Activated T-cell treated with anti-CD3 and anti-CD28 coated beads, Interleukin-2, amount 50 U/mL, for 72 hours (primary cell): ENCODE data around the gene DNM3. TPM values are rescaled to one million over a fixed set of nuclear protein-coding genes. Genes with fewer than 3 reads are reported as not detected.

Experiments used
- ATAC-seq, 2 donors: fragments of 150-1000 bp; cut with Tn5 transposase; replicated peaks in 1 of 2; 2 replicates each; pipeline ENCODE4 v1.10.0; 2021; ENCODE audit warnings: moderate library complexity in 2 of 2, mild to moderate bottlenecking in 1 of 2
- DNase-seq, 2 donors: peaks; one replicate each; pipeline ENCODE4 v3.0.0; 2021 to 2022; ENCODE audit warnings: mixed read lengths in 1 of 2
- H3K27ac Mint-ChIP-seq: one replicate; pipeline ENCODE4 v1.8.0; 2022; ENCODE audit warnings: mild to moderate bottlenecking, moderate library complexity, mixed read lengths
- H3K27me3 Mint-ChIP-seq: one replicate; pipeline ENCODE4 v1.8.0; 2022; ENCODE audit warnings: low read depth, mixed read lengths
- H3K36me3 Mint-ChIP-seq, 2 donors: one replicate each; pipeline ENCODE4 v1.8.0; 2022; ENCODE audit warnings: mixed read lengths in 2 of 2, mild to moderate bottlenecking in 1 of 2; ENCODE audit not compliant: insufficient read depth in 2 of 2
- H3K4me1 Mint-ChIP-seq: one replicate; pipeline ENCODE4 v1.8.0; 2022; ENCODE audit warnings: low read depth, mixed read lengths
- H3K4me3 Mint-ChIP-seq, 2 donors: one replicate each; pipeline ENCODE4 v1.8.0; 2022; ENCODE audit warnings: mild to moderate bottlenecking in 2 of 2, mixed read lengths in 2 of 2, moderate library complexity in 2 of 2
- H3K9me3 Mint-ChIP-seq, 2 donors: one replicate each; pipeline ENCODE4 v1.8.0; 2022; ENCODE audit warnings: mixed read lengths in 2 of 2
- total RNA-seq, 2 donors: library from RNA; stranded (reverse); gene quantifications; one replicate each; pipeline ENCODE4 v1.2.3, GENCODE V29; 2022

The DNM3 gene
- total RNA-seq, 2 donors from 2014 or later, result 1.5 to 3.4 TPM

DNA sequence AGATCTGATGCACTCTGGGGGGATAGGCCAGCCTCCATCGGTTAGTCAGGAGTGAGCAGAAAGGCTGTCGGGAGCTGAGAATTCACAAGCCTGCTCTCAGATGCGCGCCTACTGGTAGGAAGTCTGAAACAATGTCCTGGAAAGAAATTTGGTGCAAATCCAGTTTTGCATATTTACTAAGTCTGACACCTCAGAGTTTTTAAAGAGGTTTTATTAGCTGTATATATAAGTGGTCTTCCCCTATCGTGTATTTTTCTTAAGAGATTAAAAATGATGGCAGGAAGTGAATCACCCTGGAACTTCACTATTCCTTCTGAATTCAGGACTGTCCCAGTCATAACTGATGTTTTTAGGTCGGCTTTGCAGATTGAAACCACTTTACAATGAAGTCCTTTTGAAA lies 479.4 kb downstream of the DNM3 start:
- peaks cover 0 to 1% of the 10 kb centered on the region in 2 donors for H3K36me3 Mint-ChIP-seq
- H3K27me3 Mint-ChIP-seq, result no peaks in the 10 kb centered on the region
- ATAC-seq (no peak), DNase-seq (no peak)
- no peak overlapping the region for H3K27ac Mint-ChIP-seq
- H3K4me1 Mint-ChIP-seq, result no peaks in the 10 kb centered on the region
- peaks cover 0 to 1% of the 10 kb centered on the region in 2 donors for H3K9me3 Mint-ChIP-seq
- H3K4me3 Mint-ChIP-seq, result no peak overlapping the region

DNA sequence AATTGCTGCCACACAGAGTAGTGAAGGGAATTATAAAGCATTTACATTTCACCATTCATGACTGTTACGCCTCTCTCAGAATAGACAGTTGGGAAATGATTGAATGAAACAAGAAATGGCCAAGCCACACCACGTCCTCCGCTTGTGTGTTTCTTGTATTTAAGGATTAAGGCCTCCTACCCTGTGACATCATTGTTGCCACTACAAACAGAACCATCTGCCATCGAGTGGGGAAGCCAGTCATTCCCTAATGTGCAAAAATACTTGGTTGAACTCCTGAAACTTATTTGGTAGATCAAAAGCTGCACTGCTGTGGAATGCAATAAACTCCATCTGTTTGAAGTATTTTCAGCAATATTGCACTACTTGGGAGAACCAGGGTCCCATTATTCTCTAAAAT lies 480.2 kb downstream of the DNM3 start:
- H3K4me1 Mint-ChIP-seq, result no peaks in the 10 kb centered on the region
- no peak for DNase-seq
- H3K4me3 Mint-ChIP-seq, result no peak overlapping the region
- H3K36me3 Mint-ChIP-seq, result peaks cover 0 to 1% of the 10 kb centered on the region in 2 donors
- H3K27ac Mint-ChIP-seq, result no peak overlapping the region
- ATAC-seq, result no peak
- no peaks in the 10 kb centered on the region for H3K27me3 Mint-ChIP-seq
- peaks cover 0 to 1% of the 10 kb centered on the region in 2 donors for H3K9me3 Mint-ChIP-seq

DNA sequence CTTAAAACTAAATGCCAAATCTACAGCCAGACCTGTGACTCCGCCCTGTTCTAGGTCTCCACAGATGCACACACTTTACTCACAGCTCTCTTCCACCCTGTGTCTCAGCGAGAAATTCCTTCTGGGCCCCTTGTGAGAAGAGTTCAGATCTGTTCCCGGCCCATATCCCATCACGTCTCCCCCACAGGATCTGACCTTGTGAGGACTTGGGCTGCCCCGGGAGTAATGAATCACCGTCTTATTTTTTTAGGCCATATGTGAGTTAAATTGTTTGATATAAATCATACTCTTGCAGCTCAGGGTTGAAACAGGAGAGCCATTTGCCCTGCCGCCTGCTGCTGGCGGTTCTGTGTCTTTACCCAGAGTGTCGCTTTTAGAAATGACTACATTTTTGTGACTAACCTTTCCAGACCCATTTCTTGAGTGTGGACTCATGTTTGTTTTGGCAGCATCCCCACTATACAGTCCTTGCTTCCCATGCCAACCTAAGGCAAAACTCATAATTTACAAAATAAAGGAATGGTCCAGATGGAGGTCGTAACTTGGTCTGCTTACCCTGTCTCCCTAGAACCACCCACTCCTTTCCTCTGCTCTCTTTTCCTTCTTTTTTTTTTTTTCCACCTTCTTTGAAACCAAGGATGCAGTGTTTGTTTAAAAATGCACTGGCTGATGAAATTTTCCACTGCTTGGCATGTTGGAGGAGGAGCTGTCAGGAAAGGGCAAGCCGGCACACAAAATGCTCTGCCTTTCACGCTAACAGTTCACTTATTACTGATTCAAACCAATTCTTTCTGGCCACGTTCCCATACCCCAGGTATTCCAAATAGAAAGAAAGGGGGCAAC lies 481.1 kb downstream of the DNM3 start:
- DNase-seq (no peak), ATAC-seq (no peak)
- Mint-ChIP-seq H3K9me3 (no peaks in the 10 kb centered on the region), H3K4me3 (no peak overlapping the region), H3K27me3 (no peaks in the 10 kb centered on the region), H3K4me1 (no peaks in the 10 kb centered on the region), H3K27ac (no peak overlapping the region), H3K36me3 (no peaks in the 10 kb centered on the region)

DNA sequence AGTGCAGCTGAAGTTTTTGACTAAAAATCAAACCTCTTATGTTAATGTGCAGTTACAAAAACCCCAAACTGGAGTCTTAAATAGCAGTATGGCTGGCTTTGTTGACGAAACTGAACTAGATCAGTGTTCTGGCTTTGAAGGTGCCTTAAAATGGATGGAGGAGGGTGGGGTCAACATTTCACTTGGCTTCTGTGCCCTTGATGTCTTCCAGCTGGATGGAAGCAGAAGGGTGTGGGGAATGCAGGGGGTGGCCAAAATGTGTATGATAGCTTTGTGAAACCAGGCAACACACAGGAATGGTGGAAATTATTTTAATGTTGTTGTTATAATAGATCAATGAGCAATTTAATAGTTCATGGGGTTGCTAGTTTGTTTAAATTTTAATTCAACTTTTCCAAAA lies 482.4 kb downstream of the DNM3 start:
- Mint-ChIP-seq H3K4me3 (no peak overlapping the region), H3K4me1 (no peaks in the 10 kb centered on the region), H3K9me3 (no peaks in the 10 kb centered on the region), H3K36me3 (no peaks in the 10 kb centered on the region), H3K27ac (no peak overlapping the region), H3K27me3 (no peaks in the 10 kb centered on the region)
- ATAC-seq (no peak), DNase-seq (no peak)

DNA sequence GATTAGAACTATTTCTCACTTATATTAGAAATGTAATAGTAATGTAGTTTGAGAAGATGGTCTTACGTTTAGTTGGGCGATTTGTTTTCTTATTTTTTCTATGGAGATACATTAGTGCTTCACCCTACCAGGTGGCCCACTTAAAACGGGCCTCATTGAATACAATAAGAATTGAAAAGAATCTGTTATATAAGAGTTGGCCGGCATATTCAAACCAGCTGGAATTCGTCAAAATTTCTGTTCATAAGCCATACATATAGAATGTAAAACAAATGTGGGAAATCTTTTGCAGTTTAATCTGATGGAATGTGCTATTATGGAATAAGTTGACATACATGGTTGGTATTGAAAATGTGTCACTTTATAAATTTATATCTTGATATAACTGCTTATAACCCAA lies 482.8 kb downstream of the DNM3 start:
- Mint-ChIP-seq H3K27ac (no peak overlapping the region), H3K27me3 (no peaks in the 10 kb centered on the region), H3K9me3 (no peaks in the 10 kb centered on the region), H3K4me3 (no peak overlapping the region), H3K36me3 (no peaks in the 10 kb centered on the region), H3K4me1 (no peaks in the 10 kb centered on the region)
- ATAC-seq (no peak), DNase-seq (no peak)

DNA sequence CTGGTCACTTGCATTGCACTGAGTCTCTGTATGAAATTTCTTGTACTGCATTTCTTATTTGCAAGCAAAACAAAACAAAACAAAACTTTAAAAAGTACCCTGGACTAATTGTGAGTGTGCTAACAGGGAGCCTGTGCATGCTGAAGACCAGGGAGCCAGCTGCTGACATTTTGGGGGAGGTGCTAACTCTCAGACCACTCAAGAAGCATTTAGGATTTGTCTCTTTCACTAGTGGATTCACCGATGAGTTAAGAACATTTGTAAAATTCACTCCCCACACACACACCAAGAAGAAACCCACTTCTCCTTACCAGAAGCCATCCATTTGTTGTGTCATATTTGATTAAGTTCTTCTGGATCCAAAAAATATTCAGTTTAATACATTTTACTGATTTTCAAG lies 483.5 kb downstream of the DNM3 start:
- Mint-ChIP-seq H3K4me3 (no peak overlapping the region), H3K4me1 (no peaks in the 10 kb centered on the region), H3K9me3 (no peaks in the 10 kb centered on the region), H3K36me3 (no peaks in the 10 kb centered on the region), H3K27ac (no peak overlapping the region), H3K27me3 (no peaks in the 10 kb centered on the region)
- ATAC-seq, result no peak
- DNase-seq, result no peak

DNA sequence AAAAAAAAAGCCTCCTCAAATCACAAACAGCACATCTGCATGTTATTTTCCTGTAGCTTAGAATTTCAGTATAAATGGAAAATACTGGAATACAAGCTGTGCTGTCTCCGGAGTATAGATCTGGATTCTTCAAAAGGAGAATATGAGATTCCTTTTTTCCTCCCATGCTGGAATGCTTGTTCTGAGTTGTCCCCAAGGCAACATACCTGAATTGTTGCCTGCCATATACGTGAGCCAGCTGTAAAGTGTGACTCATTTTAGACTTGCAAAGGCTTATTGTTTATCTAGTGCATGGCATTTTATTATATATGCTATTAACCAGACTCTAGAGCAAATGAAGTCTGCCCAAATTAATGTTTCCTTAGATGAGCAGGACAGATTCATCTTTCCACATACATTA lies 484.2 kb downstream of the DNM3 start:
- Mint-ChIP-seq H3K9me3 (no peaks in the 10 kb centered on the region), H3K36me3 (no peaks in the 10 kb centered on the region), H3K27ac (no peak overlapping the region), H3K4me1 (no peaks in the 10 kb centered on the region), H3K4me3 (no peak overlapping the region), H3K27me3 (no peaks in the 10 kb centered on the region)
- no peak for ATAC-seq
- DNase-seq, result no peak

DNA sequence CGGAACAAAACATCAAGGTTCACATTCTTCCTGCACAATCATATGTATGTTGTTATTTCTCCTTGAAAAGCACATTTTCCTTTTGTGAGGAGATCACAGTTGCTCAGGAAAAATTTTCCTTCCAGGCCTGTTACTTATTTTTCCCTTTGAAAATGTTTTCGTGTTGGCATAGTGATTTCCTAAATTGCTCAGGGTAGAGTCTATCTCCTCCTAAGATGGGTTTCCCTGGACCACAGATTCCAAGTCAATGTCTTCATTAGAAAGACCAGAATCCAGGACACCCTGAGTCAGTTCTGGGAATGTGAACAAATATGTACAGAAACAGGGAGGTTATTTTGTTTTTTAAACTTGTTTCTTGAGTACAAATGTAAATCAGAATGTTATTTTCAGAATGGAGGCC lies 484.8 kb downstream of the DNM3 start:
- Mint-ChIP-seq H3K36me3 (no peaks in the 10 kb centered on the region), H3K9me3 (no peaks in the 10 kb centered on the region), H3K4me1 (no peaks in the 10 kb centered on the region), H3K27ac (no peak overlapping the region), H3K27me3 (no peaks in the 10 kb centered on the region), H3K4me3 (no peak overlapping the region)
- no peak for DNase-seq
- ATAC-seq, result no peak

DNA sequence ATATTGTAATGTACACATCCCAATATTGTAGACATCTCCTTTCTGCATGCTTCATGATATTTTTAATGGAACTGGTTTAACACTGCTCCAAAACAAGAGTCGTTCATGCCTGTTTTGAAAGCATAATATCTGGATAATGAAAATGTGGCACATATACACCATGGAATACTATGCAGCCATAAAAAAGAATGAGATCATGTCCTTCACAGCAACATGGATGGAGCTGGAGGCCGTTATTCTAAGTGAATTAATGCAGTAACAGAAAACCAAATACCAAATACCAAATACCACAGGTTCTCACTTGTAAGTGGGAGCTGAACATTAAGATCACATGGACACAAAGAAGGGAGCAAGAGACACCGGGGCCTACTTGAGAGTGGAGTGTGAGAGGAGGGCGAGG lies 487.0 kb downstream of the DNM3 start:
- DNase-seq (no peak), ATAC-seq (no peak)
- no peaks in the 10 kb centered on the region for H3K27me3 Mint-ChIP-seq
- no peak overlapping the region for H3K4me3 Mint-ChIP-seq
- H3K9me3 Mint-ChIP-seq, result no peaks in the 10 kb centered on the region
- no peaks in the 10 kb centered on the region for H3K4me1 Mint-ChIP-seq
- no peak overlapping the region for H3K27ac Mint-ChIP-seq
- H3K36me3 Mint-ChIP-seq, result no peaks in the 10 kb centered on the region

DNA sequence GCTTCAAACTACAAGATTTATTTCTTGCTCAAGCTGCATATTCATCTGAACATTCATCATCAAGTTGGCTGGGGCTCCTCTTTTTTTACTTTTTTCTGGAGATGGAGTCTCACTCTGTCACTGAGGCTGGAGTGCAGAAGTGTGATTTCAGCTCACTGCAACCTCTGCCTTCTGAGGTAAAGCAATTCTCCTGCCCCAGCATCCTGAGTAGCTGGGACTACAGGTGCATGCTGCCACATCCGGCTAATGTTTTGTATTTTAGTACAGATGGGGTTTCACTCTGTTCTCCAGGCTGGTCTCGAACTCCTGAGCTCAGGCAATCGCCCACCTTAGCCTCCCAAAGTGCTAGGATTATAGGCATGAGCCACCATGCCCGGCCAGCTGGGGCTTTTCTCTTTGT lies 490.9 kb downstream of the DNM3 start:
- Mint-ChIP-seq H3K27ac (no peak overlapping the region), H3K9me3 (no peaks in the 10 kb centered on the region), H3K27me3 (peaks cover 6% of the 10 kb centered on the region), H3K4me1 (peaks cover 4% of the 10 kb centered on the region), H3K36me3 (no peaks in the 10 kb centered on the region), H3K4me3 (no peak overlapping the region)
- DNase-seq, result no peak
- ATAC-seq, result no peak

DNA sequence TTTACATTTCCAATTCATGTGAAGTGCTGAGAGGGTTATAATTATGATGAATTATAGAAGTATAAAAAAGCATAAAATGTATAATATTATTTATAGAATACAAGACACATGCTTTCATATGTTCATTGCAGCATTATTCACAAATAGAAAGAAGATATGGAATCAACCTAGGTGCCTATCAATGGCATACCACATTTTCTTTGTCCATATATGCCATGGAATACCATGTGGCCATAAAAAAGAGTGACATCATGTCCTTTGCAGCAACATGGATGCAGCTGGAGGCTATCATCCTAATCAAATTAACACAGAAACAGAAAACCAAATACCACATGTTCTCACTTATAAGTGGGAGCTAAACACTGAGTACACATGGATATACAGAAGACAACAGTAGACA lies 494.1 kb downstream of the DNM3 start:
- Mint-ChIP-seq H3K27ac (no peak overlapping the region), H3K4me1 (peaks cover 35% of the 10 kb centered on the region), H3K36me3 (no peaks in the 10 kb centered on the region), H3K9me3 (no peaks in the 10 kb centered on the region), H3K27me3 (peaks cover 6% of the 10 kb centered on the region), H3K4me3 (no peak overlapping the region)
- ATAC-seq, result no peak
- DNase-seq, result no peak

DNA sequence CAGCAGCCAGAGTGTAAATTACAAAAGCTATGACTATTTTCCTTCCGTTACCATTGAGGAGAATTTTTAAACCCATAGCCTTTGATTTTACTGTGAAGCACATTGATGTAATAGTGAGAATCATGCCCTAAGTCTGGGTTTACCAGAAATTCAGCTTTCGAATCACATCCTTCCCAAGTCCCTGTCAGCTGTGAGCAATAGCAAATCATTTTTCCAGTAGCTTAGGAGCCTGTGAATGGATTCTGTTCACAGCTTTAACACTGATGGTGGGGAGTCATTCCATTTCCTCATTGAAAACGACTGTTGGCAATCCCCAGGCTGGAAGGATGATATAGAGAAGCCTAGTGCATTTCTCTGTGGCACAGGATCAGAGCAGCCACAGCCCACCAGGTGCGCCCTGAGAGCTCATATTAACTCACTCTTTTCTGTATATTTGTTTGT lies 497.0 kb downstream of the DNM3 start:
- ATAC-seq, result peak; percentile 89
- peak; percentile 59 to 62 for DNase-seq
- peak overlapping the region; percentile 55 to 59 for H3K4me3 Mint-ChIP-seq

DNA sequence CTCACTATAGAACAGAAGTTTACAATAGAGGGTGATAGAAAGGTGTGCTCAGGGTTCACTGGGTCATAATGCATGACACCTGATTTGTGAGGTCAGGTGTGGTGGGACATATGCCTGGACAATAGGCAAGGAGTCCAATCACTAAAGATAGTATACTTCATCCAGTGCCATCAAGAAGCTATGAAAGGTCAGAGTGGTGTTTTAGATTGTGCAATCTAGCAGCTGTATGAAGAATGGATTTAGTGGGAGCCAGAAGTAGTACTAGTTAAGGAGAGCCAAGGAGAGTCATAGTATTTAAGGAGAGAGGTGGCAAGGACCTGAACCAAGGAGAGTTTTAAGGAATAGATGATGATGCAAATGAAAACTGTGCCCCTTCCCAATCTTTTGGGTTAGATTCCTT lies 498.5 kb downstream of the DNM3 start:
- no peaks in the 10 kb centered on the region for H3K36me3 Mint-ChIP-seq
- ATAC-seq, result no peak
- peaks cover 69% of the 10 kb centered on the region for H3K4me1 Mint-ChIP-seq
- peak overlapping the region in 1 of 2 donors; percentile 13 for H3K4me3 Mint-ChIP-seq
- peaks cover 6% of the 10 kb centered on the region for H3K27me3 Mint-ChIP-seq
- DNase-seq, result no peak
- H3K27ac Mint-ChIP-seq, result peak overlapping the region; percentile 34
- H3K9me3 Mint-ChIP-seq, result peaks cover 0 to 3% of the 10 kb centered on the region in 2 donors

More for the DNA sequence above, 497.0 kb downstream of the DNM3 start:
- peaks cover 56% of the 10 kb centered on the region for H3K4me1 Mint-ChIP-seq
- H3K9me3 Mint-ChIP-seq, result peaks cover 0 to 3% of the 10 kb centered on the region in 2 donors
- H3K27me3 Mint-ChIP-seq, result peaks cover 6% of the 10 kb centered on the region
- H3K27ac Mint-ChIP-seq, result peak overlapping the region; percentile 68
- no peaks in the 10 kb centered on the region for H3K36me3 Mint-ChIP-seq

DNA sequence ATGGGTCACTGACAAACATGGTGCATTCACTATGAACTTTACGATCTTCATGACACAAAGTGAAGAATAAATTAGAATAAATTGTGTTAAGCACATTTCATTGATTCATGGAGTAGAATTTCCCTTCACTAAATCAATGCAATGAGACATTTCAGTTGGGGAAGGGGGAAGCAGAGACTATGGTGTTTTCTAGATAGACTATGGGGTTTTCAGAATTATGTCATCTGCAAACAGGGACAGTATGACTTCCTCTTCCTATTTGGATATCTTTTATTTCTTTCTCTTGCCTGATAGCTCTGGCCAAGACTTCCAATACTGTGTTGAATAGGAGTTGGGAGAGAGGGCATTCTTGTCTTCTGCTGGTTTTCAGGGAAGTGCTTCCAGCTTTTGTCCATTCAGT lies 499.2 kb downstream of the DNM3 start:
- ATAC-seq (no peak), DNase-seq (no peak)
- H3K4me1 Mint-ChIP-seq, result peaks cover 69% of the 10 kb centered on the region
- H3K36me3 Mint-ChIP-seq, result peaks cover 0 to 2% of the 10 kb centered on the region in 2 donors
- peaks cover 0 to 3% of the 10 kb centered on the region in 2 donors for H3K9me3 Mint-ChIP-seq
- no peak overlapping the region for H3K27ac Mint-ChIP-seq
- H3K4me3 Mint-ChIP-seq, result no peak overlapping the region
- peaks cover 4% of the 10 kb centered on the region for H3K27me3 Mint-ChIP-seq
